Measurements from ENCODE around the gene TMEM164.

Gene TMEM164

GRCh38 chrX:110180176-110180927 is 177.4 kb downstream of the TMEM164 start:
- DNase-seq (ENCODE audit: extremely low read depth, low read depth): no peak
- TF ChIP-seq CTCF (IDR thresholded peaks at IDR 0.05; ENCODE audit: low read depth, low read length): no peak

- DNase-seq (ENCODE audit: extremely low read depth, low read depth): no peak
Measured at GRCh38 chrX:110180928-110181310, 178.0 kb downstream of the TMEM164 start.

DNA sequence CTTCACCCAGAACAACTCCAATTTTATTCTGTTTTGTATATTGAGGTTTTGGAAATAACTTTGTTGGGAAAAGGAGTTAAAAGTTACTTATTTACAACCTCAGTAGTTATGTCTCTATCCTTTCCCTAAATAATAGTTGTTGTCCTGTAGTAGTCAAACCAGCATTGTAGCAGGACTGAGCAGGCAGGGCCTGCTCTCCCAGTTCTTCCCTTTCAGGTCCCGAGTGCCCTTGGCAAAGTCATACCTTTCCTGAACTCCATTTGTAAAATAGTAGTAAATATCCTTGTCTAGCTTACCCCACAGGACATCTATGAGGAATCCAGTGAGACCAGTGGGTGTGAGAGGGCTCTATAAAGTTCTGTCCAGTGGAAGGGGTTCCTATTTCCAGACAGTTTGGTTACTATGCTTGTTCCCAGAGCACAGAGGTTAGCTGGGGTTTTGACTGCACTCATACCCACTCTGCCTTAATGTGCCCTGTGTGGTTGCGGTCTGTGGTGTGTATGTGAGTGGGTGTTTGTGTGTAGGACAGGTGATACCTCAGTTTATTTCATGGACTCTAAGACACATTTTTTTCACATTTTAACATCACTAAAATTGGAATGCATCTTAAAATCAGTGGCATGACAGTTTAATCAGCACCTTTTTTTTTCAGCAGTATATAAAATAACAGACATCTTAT is 178.7 kb downstream of the TMEM164 start:
- TF ChIP-seq CTCF (IDR thresholded peaks at IDR 0.05; ENCODE audit: low read depth, low read length): no peak
- DNase-seq (ENCODE audit: extremely low read depth, low read depth): no peak

More at GRCh38 chrX:110180928-110181310, 178.0 kb downstream of the TMEM164 start:
- no peak for TF ChIP-seq CTCF (IDR thresholded peaks at IDR 0.05; ENCODE audit: low read depth, low read length)

DNA sequence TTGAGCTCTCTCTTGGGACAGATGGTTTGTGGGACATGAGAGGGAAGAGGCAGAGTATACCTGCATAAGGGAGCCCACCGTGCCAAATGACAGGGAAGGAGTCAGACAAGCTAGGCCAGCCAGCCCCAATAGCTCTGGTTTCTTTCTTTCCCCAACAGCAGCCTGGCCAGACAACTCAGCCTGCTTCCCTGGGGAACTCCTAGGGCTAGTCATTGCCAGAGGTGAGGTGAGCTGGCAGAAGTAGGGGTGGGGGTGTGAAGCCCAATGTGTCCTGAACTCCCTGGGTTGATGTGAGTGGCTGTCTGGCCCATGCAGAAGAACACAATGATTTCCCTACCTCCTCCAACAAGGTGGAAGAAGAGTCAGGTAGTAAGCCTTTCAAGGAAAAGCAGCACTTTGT is 179.4 kb downstream of the TMEM164 start:
- TF ChIP-seq CTCF (IDR thresholded peaks at IDR 0.05; ENCODE audit: low read depth, low read length): no peak

GRCh38 chrX:110182865-110183264 is 180.0 kb downstream of the TMEM164 start:
- no peak for DNase-seq (ENCODE audit: extremely low read depth, low read depth)
- TF ChIP-seq CTCF (IDR thresholded peaks at IDR 0.05; ENCODE audit: low read depth, low read length): no peak

More for the DNA sequence above, 179.4 kb downstream of the TMEM164 start:
- no peak for DNase-seq (ENCODE audit: extremely low read depth, low read depth)

DNA sequence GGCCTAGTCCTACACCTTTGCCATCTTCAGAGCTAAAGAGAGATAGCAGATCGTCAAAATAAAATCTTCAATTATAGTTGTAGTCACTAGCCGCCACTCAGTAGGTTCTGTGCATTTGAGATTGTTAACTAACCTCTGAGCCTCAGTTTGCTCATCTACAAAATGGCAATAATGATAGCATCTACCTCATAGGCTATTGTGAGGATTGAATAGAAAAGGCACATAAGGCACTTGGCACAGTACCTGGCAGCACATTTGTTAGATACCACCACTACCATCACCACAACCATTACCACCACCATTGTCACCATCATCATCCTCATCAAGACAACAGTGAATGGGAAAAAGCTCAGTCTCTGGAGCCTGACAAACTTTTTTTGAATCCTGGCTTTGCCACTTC is 180.4 kb downstream of the TMEM164 start:
- no peak for TF ChIP-seq CTCF (IDR thresholded peaks at IDR 0.05; ENCODE audit: low read depth, low read length)
- DNase-seq (ENCODE audit: extremely low read depth, low read depth): no peak

Data from AG09319 (cell line).